HT1080 (cell line): Measurements from ENCODE around the gene OR51I2. TPM values are rescaled to one million over a fixed set of nuclear protein-coding genes. Genes with fewer than 3 reads are reported as not detected.

Source experiments
- DNase-seq: peaks from one replicate; pipeline ENCODE4 v3.0.0-alpha.2; 2015; ENCODE audit warnings: low read depth
- polyA plus RNA-seq, 2 experiments: library from polyadenylated mRNA; depleted of rRNA; stranded (reverse); fragments of >200 nt; gene quantifications; 2 replicates each; pipeline ENCODE4 v1.2.3, GENCODE V29; 2015
- total RNA-seq: library from RNA; depleted of rRNA; stranded (reverse); fragments of >200 nt; shearing (Covaris generic); gene quantifications from 2 replicates; pipeline ENCODE4 v1.2.3, GENCODE V29; 2014; rRNA removed

The OR51I2 gene, protein sequence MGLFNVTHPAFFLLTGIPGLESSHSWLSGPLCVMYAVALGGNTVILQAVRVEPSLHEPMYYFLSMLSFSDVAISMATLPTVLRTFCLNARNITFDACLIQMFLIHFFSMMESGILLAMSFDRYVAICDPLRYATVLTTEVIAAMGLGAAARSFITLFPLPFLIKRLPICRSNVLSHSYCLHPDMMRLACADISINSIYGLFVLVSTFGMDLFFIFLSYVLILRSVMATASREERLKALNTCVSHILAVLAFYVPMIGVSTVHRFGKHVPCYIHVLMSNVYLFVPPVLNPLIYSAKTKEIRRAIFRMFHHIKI
- total RNA-seq: 0.03 TPM in 1 of 2 replicates, not detected in the other
- not detected in 2 replicates for polyA plus RNA-seq (2015; cell fraction: cytosol; rRNA removed)
- polyA plus RNA-seq (2015; cell fraction: nucleus; rRNA removed): not detected in 2 replicates

DNA sequence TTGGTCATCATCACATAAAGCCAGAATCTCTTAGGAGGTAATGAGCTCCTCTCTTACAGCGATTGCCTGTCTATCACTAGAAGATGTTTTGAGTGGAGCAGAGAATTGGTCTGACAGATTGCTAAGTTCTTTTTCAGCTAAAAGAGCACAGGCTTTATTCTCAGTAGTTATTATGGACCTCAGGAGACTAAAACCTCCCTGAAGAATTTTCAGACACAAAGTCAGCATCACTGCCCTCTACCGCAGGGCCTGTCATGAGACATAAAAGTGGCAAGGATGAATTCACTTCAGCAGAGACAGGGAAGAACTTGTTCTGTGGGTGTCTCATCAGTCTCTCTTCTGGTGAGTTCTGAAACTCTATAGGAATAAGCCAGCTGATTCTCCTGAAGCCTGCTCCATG is at the start of gene OR51I2:
Gene OR51I2, plus strand, starts transcription at position 301 of the 400 bp plus-strand sequence. CDS start 4,166 bp downstream, outside the sequence.
- no peak for DNase-seq

DNA sequence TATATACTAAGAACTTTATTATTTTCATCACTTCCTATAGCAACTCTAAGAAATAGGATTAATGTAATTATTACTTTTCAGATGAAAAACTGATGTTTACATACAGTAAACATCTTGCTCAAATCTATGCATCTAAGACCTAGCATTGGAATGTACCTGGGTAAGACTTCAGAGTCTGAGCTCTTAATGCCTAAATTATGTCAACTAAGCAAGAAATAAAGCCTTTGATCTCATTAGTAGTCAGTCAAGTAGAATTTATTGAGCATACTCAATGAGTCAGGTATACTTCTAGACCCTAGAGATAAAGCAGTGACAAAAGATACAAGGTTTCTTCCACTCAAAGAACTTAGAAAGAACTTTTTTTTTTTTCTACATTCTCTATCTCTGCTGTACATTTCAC is 44.0 kb upstream of the OR51I2 start:
- no peak for DNase-seq

DNA sequence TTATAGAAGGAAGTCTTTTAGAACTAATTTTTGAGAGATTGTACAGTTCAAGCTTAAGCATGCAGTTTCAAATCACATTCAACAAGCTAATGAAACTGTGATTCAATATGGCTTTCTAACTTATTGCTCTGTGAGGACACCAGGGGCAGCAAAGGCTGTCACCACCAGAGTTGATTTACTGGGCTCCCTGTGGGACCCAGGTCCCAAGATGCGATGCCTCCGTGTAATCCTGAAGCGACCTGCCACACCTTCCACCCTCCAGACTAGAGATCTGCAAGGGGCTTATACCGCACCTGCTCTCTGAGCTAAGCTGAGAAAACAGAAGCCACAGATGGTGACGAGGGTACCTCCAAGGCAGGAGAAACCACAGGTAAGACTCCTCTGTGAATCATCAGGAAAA is 28.1 kb upstream of the OR51I2 start:
- DNase-seq: no peak

DNA sequence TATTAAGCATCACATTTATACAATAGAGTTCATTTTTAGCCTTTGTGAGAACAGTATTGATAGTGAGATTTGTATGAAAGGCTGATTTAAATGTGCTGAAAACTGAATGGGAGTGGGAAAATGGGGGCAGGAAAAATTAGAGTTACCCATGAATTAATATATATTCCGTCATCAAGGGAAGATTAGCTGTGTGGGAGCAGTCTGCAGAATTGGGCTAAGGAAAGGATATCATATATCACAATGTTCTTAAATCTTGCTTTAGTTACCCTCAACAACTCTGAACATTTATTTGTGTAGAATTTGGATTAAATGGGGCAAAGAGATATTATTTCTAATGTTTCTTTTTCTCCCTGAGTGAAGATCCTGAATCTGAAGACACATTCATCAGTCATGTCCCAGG is 27.3 kb upstream of the OR51I2 start, which contains the start of gene OR51Q1:
Gene OR51Q1, plus strand, starts transcription at position 301 of the 400 bp plus-strand sequence. Its CDS starts 90 bp downstream, at position 391.
- no peak for DNase-seq

DNA sequence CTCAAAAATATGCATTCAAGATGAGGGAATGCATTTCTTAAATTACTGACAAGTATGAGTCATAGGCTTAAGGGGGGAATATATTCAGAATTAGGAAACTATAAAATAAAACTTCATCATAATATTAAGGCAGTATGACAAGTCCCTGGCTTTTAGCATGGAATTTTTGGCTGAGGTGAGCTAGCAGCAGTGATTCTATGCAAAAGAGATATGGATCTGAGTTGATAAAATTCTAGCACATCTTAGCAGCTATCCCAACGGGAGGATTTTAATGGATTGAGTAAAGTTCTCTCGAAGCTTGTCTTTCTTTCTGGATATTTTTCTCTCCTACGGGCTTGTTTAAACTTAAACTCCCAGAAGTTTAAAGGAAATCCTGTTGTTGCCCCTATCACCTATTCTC is 26.0 kb upstream of the OR51I2 start:
- DNase-seq: no peak

DNA sequence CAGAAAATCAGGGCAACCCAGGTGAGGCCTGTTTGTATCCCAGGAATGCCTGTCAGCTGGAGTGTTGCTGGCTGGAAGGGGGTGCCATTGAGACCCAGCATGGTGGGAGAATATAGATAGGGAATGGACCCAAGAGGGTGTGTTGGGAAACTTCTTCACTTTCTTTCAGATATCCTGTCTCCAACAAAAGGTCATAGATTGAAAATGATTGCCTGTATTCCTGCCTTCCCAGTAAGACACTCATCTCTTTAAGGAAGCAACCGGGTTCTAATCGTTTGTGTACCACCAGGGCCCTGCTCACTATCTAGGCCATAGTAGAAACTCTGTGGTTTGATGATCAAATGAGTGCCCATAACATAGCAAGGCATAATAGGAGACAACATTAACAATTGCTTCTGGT is 7.7 kb upstream of the OR51I2 start, which contains the start of gene OR51I1:
Gene OR51I1, minus strand, starts transcription at position 101 of the 400 bp plus-strand sequence. Its CDS starts 0 bp downstream, at position 101.
- DNase-seq: no peak

DNA sequence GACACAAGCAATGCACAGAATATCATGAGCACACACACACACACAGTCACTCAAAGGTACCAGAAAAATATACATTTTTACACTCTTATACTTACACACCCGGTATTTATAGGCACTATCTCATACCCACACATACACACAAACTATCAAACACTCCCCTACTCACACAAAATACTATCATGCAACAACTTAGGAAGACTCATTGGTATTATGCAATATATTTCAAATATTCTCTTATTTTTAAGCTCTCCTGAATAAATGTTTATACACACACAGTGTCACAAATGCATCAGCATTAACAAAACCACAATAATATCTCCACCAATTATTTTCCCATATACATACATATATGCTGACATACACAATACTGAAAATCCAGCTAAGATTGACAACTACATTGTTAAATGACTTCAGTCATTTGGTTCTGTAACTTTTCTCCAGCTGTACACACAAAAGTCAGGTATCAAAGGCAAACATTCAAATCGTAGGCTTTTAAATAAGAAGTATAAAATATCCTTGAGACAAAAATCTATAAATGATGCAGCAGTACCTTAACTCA is 5.2 kb upstream of the OR51I2 start:
- DNase-seq: no peak

DNA sequence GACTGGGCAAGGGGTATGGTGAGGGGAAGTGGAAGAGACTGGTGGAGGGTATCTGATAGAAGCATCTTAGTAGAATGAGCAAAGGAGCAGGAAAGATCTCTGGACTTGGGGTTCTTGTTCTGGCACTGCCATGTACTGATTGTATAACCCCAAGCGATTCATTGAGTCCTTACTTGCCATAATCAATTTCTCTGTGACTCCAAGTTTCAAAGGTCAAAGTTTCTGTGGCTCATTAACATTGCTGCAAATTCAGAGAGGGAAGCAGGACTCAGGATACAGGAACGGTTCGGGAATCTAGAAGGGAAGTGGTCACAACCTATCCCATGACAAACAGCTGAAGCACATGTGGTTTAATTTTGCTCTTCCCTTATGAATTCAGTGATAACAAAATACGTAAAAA is 309 bp downstream of the OR51I2 start:
- no peak for DNase-seq

DNA sequence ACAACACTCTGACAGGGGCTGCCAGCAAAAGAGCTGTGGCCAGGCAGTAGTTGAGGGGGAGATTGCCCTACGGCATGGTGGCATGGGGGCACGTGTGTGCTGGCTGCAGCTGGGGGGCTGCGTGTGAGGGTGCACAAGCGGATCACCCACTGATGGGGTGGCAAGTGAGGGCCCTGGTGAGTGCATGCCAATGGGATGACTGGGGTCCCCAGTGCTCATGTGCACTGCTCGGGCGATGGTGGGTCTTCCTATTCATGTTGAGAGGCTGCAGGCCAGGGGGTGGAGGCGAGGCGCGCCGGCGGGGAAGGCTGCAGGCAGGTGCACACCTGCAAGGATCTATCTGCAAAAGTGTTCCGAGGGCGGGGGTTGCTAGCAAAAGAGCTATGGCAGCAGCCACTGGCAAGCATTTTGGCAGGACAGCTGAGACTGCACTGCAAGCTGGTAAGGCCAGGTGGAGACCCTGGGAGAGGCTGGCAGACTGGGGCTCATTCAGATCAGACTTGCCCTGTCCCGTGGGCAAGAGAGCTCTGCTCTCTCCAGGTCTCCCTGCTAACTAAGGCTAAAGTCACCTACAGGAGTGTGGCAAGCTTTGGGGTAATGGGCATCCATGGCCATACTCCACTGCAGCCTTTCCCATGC is 12.0 kb downstream of the OR51I2 start:
- DNase-seq: no peak

DNA sequence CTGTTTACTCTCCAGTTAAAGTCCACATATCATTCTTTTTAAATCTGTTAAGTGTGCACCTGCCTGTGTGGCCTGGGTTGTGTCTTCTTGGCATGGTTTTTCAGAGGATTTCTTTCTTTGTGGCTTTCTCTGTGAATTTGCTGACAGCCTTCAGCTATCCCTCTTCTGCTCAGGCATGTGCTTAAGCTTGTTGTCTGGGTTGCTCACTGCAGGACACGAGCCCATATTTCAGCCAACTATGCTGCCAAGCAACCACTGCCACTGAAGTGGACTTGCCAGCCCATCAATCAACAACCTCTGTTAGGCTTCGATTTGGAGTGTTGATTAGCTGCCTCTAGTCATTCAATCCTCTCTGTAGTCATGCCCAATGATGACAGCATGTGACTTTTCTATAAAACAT is 18.4 kb downstream of the OR51I2 start:
- DNase-seq: no peak

DNA sequence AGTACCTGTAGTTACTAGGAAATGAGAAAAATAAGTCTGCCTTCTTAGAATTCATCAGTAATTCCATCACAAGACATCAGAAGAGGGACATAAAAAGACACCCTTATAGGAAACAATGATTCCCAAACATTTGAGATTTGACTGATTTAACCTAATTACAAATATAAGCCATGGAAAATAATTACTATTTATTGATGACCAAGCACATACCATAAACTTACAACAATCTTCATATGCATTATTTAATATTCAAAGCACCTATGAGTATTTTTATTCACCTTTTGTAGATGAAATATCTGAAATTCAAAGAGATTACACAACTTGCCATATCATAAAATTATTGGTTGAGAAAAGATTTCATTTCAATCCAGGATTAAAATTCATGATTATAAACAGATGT is 24.8 kb downstream of the OR51I2 start:
- DNase-seq: no peak

DNA sequence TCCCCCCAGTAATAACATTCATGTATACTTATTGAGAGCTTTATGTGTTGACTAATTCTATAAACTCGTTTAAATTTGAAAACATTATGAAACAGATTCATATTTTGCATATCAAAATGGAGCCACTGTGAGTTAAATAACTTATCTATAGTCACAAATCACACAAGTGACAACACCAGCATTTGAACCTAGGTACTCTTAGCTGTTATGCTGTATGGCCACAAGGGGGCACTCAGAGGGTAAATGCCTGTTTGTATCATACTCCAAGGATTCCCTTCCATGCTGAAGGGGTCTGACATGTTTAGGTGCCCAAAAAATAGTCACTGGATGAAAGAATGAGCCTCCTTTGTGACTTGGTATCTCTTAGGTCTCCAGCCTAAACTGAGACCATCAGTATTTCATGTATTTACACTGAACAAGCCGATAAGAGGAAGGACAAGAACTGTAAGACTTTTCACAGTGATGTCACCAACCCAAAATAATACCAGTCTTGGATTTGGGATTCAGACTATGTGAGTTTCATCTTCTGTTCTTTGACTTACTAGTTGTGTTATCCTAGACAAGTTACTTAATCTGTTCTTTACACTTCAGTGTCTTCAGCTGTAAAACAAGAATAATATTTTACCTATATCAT is 27.2 kb downstream of the OR51I2 start:
- DNase-seq: no peak

DNA sequence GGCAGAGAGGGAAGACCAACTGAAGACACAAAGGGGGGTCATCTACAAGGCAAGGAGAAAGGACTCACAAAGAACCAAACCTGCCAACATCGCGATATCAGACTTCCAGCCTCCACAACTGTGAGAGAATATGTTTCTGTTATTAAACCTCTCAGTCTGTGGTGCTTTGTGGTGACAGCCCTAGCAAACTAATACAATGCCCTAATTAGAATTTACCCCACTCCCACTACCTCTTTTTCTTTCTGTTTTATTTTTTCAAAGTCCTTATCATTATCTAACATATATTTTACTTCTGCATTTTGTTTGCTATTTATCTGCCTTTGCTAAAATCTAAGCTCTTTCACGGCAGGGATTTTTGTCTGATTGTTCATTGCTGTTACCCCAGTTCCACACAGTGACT is 36.9 kb downstream of the OR51I2 start:
- no peak for DNase-seq

DNA sequence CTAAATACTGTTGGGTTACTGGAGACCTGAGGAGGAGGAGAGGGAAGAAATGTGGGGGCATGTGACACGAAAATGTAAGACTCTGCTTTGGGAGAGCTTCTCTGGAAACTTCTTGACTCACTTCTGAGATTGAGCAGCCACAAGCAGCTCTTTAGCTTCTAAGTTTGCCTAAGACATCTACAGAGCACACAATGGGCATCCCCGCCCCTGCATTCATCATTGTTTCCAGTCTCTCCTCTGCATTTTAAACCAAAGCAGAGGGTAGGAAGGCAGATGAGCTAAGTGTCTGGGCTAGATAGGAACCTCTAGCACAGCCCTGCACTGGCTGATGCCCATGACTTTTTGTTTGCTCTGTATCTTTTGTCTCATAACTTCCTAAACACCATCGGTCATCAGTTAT is 37.3 kb downstream of the OR51I2 start:
- DNase-seq: no peak

DNA sequence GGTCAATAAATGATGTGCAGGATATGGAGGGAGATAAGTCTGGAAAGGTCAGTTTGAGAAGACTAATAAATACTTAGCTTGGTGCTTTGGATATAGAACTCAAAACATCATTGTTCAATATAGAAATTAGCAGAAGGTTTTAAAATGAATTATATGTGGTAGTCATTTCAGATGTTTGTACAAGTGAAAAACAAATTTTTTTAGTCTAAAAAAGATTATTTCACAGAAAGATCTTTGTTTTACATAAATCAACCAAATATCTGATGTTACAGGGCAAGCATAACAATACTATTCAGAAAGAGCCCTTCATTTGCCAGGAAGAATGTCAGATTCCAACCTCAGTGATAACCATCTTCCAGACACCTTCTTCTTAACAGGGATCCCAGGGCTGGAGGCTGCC is 39.3 kb downstream of the OR51I2 start, which contains the start of gene OR52D1:
Gene OR52D1, plus strand, starts transcription at position 301 of the 400 bp plus-strand sequence. Its CDS starts 22 bp downstream, at position 323.
- DNase-seq: no peak

DNA sequence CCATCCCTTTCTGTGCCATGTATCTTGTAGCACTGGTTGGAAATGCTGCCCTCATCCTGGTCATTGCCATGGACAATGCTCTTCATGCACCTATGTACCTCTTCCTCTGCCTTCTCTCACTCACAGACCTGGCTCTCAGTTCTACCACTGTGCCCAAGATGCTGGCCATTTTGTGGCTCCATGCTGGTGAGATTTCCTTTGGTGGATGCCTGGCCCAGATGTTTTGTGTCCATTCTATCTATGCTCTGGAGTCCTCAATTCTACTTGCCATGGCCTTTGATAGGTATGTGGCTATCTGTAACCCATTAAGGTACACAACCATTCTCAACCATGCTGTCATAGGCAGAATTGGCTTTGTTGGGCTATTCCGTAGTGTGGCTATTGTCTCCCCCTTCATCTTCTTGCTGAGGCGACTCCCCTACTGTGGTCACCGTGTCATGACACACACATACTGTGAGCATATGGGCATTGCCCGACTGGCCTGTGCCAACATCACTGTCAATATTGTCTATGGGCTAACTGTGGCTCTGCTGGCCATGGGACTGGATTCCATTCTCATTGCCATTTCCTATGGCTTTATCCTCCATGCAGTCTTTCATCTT is 39.8 kb downstream of the OR51I2 start:
- no peak for DNase-seq

DNA sequence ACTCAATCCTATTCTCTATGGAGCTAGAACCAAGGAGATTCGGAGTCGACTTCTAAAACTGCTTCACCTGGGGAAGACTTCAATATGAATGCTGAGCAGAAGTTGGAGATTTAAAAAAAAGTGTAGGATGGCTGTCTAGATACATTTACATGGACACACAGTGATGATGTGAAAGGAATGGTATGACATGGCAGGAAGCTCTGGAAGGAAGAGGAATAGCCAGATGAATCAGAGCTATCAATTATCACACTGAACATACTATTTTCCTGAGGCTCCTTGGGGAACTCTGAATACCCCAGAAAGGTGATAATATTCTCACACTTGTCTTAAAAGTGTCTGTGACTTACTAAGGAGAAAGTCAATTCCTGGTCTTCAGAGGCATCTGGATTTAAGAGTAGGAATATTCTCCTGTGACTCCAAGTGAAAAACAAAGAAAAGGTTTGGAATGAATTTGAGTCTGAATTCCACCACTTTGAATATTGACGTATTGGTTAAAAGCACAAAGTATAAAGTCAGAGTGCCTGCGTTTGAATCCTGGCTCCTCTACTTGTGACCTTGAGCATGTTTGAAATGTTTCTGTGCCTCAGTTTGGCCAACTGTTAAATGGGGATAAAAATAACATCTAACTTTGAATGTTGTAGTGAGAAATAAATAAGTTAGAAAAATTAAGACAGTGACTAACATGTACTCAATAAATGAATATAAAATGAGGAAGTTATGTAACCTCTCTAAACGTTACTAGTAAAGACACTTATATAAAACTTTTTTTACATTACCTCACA is 40.6 kb downstream of the OR51I2 start:
- peak; percentile 64 for DNase-seq

DNA sequence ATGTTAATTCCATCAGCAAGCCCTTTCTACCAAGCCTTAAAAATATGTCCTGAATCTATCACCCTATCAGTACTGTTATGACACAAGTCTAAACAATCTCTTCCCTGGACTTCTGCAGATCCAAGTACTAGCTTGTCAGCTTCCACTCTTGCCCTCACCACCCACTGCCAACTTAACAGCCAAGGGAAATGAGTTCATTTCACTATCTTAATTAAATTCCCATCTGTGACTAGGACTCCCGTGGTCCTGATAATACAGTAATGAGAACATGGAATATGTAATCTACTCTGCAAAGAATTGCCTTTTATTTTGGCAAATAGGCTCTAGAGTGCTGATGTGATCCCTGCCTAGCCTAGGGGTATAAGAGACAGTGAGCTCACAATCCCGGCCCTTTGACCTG is 50.5 kb downstream of the OR51I2 start:
- no peak for DNase-seq

DNA sequence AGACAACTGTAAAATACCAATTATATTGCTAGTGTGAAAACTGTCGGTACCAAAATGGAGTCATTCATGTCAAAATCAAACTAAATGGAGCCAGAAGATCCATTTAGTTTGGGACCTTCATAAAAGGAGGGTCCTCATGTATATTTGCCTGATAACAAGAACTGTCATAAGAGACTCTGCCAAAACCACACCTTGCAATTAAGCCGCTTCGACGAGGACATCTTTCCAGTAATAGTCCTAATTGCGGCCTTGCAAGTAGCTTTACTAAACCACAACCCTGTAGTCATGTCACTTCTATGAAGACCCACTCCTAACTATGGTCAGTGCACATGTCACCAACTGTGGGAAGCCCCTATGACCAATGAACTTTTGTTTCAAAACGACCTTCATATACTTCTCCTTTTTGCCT is 51.3 kb downstream of the OR51I2 start:
- DNase-seq: no peak

DNA sequence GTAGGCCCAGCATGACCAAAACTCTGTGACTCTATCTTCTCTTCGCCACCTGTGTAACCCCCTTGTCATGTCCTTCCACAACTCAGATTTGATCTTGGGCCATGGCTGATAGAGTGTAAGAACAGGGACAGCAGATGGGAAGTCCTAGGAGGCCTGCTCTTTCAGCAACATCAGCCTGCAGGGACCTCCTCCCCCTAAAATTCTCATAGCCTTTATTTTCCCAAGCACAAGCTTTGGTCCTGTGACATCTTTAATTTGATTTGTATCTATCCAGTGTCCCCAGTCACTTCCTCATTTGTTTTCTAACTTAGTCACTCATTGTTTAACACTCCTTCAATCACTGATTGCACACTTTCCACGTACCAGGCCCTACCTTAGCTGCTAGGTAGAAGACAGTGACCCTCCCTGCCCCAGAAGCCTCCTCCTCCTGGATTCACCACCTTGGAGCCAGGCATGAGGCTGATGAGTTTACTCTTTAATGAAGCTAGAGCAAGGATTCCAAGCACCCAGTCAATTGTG is 55.3 kb downstream of the OR51I2 start:
- peak; percentile 57 for DNase-seq
